HG03025 (cell line): ENCODE data around the gene SCO1.
"Not testable (repeated sequence)": the region's sequence is repeated elsewhere in the genome, so short reads cannot be mapped to it uniquely, and the experiment has no call there.

Source experiments
- ATAC-seq: cut with Tn5 transposase; IDR thresholded peaks from one replicate; pipeline ENCODE4 v1.9.1; 2021; ENCODE audit warnings: mild to moderate bottlenecking, moderate library complexity; ENCODE audit not compliant: unreplicated experiment, low FRiP score

Gene SCO1

GRCh38 chr17:10727192-10727591 is 29.9 kb upstream of the SCO1 start:
- no peak for ATAC-seq

- ATAC-seq: no peak
Measured at GRCh38 chr17:10726196-10726595, 28.9 kb upstream of the SCO1 start.

GRCh38 chr17:10725262-10725661 is 27.9 kb upstream of the SCO1 start:
- no peak for ATAC-seq

- no peak for ATAC-seq
Measured at GRCh38 chr17:10724546-10725195, 27.3 kb upstream of the SCO1 start.

GRCh38 chr17:10718547-10718946 is 21.2 kb upstream of the SCO1 start:
- no peak for ATAC-seq

GRCh38 chr17:10716218-10716617 is 18.9 kb upstream of the SCO1 start:
- ATAC-seq: no peak

GRCh38 chr17:10713318-10713717 is 16.0 kb upstream of the SCO1 start:
- ATAC-seq: no peak

GRCh38 chr17:10705727-10706126 is 8.4 kb upstream of the SCO1 start:
- ATAC-seq: no peak

GRCh38 chr17:10702574-10702973 is 5.2 kb upstream of the SCO1 start:
- no peak for ATAC-seq

GRCh38 chr17:10699856-10700255 is 2.5 kb upstream of the SCO1 start:
- no peak for ATAC-seq

GRCh38 chr17:10698096-10698818 is 924 bp upstream of the SCO1 start:
- no peak for ATAC-seq

- ATAC-seq: not testable (repeated sequence)
Measured at GRCh38 chr17:10695875-10696407, 1.4 kb downstream of the SCO1 start.

- ATAC-seq: no peak
Measured at GRCh38 chr17:10687499-10687898, 9.8 kb downstream of the SCO1 start.

- no peak for ATAC-seq
Measured at GRCh38 chr17:10683853-10684252, 13.5 kb downstream of the SCO1 start.

- ATAC-seq: no peak
Measured at GRCh38 chr17:10681866-10682446, 15.4 kb downstream of the SCO1 start.

GRCh38 chr17:10674704-10675103 is 22.6 kb downstream of the SCO1 start:
- ATAC-seq: no peak

- no peak for ATAC-seq
Measured at GRCh38 chr17:10673312-10673711, 24.0 kb downstream of the SCO1 start.

GRCh38 chr17:10668775-10669174 is 28.6 kb downstream of the SCO1 start:
- ATAC-seq: no peak

GRCh38 chr17:10666906-10667305 is 30.4 kb downstream of the SCO1 start:
- ATAC-seq: no peak

GRCh38 chr17:10664571-10664970 is 32.8 kb downstream of the SCO1 start:
- ATAC-seq: no peak

- no peak for ATAC-seq
Measured at GRCh38 chr17:10663231-10663630, 34.1 kb downstream of the SCO1 start.

GRCh38 chr17:10661437-10661836 is 35.9 kb downstream of the SCO1 start:
- no peak for ATAC-seq
